ENCODE measurements around the gene CLASP1.

DNA sequence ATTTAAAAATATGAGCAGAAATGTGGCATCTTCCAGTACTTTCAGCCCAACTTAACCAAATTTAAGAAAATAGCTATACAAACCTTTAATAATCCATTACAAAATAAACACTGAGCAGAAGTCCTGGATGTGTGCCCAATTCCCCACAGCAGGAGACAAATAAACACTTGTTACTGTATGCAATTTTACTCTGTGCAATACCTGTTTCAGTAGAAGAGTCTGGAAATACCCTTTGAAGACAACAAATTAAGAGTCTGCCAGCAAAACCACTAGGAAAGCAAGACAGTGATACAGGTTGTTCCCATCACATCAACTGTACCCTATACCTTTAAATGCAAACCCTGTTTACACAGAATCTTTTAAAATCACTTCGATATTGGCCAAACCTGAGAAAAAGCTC, 160.0 kb downstream of the CLASP1 start:
- no peak for TF ChIP-seq ISL1 (CRISPR knock-in tag; IDR thresholded peaks at IDR 0.05)
- no peak for TF ChIP-seq RARB (CRISPR knock-in tag; IDR thresholded peaks at IDR 0.05)
- TF ChIP-seq, protein P1, sequence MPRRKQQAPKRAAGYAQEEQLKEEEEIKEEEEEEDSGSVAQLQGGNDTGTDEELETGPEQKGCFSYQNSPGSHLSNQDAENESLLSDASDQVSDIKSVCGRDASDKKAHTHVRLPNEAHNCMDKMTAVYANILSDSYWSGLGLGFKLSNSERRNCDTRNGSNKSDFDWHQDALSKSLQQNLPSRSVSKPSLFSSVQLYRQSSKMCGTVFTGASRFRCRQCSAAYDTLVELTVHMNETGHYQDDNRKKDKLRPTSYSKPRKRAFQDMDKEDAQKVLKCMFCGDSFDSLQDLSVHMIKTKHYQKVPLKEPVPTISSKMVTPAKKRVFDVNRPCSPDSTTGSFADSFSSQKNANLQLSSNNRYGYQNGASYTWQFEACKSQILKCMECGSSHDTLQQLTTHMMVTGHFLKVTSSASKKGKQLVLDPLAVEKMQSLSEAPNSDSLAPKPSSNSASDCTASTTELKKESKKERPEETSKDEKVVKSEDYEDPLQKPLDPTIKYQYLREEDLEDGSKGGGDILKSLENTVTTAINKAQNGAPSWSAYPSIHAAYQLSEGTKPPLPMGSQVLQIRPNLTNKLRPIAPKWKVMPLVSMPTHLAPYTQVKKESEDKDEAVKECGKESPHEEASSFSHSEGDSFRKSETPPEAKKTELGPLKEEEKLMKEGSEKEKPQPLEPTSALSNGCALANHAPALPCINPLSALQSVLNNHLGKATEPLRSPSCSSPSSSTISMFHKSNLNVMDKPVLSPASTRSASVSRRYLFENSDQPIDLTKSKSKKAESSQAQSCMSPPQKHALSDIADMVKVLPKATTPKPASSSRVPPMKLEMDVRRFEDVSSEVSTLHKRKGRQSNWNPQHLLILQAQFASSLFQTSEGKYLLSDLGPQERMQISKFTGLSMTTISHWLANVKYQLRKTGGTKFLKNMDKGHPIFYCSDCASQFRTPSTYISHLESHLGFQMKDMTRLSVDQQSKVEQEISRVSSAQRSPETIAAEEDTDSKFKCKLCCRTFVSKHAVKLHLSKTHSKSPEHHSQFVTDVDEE (CRISPR knock-in tag; IDR thresholded peaks at IDR 0.05) = no peak
- TF ChIP-seq, protein P2, sequence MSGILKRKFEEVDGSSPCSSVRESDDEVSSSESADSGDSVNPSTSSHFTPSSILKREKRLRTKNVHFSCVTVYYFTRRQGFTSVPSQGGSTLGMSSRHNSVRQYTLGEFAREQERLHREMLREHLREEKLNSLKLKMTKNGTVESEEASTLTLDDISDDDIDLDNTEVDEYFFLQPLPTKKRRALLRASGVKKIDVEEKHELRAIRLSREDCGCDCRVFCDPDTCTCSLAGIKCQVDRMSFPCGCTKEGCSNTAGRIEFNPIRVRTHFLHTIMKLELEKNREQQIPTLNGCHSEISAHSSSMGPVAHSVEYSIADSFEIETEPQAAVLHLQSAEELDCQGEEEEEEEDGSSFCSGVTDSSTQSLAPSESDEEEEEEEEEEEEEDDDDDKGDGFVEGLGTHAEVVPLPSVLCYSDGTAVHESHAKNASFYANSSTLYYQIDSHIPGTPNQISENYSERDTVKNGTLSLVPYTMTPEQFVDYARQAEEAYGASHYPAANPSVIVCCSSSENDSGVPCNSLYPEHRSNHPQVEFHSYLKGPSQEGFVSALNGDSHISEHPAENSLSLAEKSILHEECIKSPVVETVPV (CRISPR knock-in tag; IDR thresholded peaks at IDR 0.05) = no peak
- TF ChIP-seq OSR1 (CRISPR knock-in tag; IDR thresholded peaks at IDR 0.05) = no peak
- TF ChIP-seq, protein P3, sequence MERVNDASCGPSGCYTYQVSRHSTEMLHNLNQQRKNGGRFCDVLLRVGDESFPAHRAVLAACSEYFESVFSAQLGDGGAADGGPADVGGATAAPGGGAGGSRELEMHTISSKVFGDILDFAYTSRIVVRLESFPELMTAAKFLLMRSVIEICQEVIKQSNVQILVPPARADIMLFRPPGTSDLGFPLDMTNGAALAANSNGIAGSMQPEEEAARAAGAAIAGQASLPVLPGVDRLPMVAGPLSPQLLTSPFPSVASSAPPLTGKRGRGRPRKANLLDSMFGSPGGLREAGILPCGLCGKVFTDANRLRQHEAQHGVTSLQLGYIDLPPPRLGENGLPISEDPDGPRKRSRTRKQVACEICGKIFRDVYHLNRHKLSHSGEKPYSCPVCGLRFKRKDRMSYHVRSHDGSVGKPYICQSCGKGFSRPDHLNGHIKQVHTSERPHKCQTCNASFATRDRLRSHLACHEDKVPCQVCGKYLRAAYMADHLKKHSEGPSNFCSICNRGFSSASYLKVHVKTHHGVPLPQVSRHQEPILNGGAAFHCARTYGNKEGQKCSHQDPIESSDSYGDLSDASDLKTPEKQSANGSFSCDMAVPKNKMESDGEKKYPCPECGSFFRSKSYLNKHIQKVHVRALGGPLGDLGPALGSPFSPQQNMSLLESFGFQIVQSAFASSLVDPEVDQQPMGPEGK (CRISPR knock-in tag; IDR thresholded peaks at IDR 0.05; ENCODE audit: borderline replicate concordance) = no peak
- TF ChIP-seq, protein P4, sequence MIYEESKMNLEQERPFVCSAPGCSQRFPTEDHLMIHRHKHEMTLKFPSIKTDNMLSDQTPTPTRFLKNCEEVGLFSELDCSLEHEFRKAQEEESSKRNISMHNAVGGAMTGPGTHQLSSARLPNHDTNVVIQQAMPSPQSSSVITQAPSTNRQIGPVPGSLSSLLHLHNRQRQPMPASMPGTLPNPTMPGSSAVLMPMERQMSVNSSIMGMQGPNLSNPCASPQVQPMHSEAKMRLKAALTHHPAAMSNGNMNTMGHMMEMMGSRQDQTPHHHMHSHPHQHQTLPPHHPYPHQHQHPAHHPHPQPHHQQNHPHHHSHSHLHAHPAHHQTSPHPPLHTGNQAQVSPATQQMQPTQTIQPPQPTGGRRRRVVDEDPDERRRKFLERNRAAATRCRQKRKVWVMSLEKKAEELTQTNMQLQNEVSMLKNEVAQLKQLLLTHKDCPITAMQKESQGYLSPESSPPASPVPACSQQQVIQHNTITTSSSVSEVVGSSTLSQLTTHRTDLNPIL (CRISPR knock-in tag; IDR thresholded peaks at IDR 0.05; ENCODE audit: low read depth) = no peak
- no peak for TF ChIP-seq BACH2 (CRISPR knock-in tag; IDR thresholded peaks at IDR 0.05; ENCODE audit: borderline replicate concordance)
- TF ChIP-seq SNAI2 (CRISPR knock-in tag; IDR thresholded peaks at IDR 0.05) = no peak
- TF ChIP-seq ESRRG (CRISPR knock-in tag; IDR thresholded peaks at IDR 0.05) = no peak
- no peak for TF ChIP-seq ZFP3 (CRISPR knock-in tag; IDR thresholded peaks at IDR 0.05)
- TF ChIP-seq CSDC2 (CRISPR knock-in tag; IDR thresholded peaks at IDR 0.05) = no peak
- TF ChIP-seq TOX (CRISPR knock-in tag; IDR thresholded peaks at IDR 0.05; ENCODE audit: borderline replicate concordance) = no peak
- TF ChIP-seq ZFP30 (CRISPR knock-in tag; IDR thresholded peaks at IDR 0.05) = no peak

Measured in SK-N-SH treated with all-trans-retinoic acid at 6 μM for 48 hours (cell line).